Measurements from ENCODE around the gene PTPRD. TPM values are rescaled to one million over a fixed set of nuclear protein-coding genes. Genes with fewer than 3 reads are reported as not detected.

Gene PTPRD
- total RNA-seq, 1 experiment from 2014 or later: 0.02 TPM

DNA sequence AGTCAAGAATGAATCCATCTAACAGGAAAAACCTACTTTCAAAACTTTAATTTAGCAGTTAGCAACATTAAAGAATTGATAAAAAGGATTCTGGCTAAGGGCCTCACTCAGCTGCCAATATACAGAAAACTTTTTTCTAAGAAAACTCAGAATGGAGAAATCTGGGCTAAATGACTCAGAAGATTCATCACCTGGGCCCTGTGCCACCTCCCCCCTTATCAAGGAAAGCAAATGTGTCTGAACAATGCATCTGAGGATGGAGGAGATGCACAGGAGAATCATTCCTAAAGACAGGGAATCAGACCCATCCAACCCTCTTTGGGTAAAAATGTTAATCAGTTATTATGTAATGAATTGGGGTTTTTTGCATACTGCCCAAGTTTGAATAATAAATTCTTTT is 2221.2 kb downstream of the PTPRD start (continued):
- TF ChIP-seq ZNF274 (IDR thresholded peaks at IDR 0.05; ENCODE audit: low read depth, low read length): no peak
- TF ChIP-seq, protein P1, sequence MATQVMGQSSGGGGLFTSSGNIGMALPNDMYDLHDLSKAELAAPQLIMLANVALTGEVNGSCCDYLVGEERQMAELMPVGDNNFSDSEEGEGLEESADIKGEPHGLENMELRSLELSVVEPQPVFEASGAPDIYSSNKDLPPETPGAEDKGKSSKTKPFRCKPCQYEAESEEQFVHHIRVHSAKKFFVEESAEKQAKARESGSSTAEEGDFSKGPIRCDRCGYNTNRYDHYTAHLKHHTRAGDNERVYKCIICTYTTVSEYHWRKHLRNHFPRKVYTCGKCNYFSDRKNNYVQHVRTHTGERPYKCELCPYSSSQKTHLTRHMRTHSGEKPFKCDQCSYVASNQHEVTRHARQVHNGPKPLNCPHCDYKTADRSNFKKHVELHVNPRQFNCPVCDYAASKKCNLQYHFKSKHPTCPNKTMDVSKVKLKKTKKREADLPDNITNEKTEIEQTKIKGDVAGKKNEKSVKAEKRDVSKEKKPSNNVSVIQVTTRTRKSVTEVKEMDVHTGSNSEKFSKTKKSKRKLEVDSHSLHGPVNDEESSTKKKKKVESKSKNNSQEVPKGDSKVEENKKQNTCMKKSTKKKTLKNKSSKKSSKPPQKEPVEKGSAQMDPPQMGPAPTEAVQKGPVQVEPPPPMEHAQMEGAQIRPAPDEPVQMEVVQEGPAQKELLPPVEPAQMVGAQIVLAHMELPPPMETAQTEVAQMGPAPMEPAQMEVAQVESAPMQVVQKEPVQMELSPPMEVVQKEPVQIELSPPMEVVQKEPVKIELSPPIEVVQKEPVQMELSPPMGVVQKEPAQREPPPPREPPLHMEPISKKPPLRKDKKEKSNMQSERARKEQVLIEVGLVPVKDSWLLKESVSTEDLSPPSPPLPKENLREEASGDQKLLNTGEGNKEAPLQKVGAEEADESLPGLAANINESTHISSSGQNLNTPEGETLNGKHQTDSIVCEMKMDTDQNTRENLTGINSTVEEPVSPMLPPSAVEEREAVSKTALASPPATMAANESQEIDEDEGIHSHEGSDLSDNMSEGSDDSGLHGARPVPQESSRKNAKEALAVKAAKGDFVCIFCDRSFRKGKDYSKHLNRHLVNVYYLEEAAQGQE (IDR thresholded peaks at IDR 0.05; ENCODE audit: low read depth): no peak

DNA sequence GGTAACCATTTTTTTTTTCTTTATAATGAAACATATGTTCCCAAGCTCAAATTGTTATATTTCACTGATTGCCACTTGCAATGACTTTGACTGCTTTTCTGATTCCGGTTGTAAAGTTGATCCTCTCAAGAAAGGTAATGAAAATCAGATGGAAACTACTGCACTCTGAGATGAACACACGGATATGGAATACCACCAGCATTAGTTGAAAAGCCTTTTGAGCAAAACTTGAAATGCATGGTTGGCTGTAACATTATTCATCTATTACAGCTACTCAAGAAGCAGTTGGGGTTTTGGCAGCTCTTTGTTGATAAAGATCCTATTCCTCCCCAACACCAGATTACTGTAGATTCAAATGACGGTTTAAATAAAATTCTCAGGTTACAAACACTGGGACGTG is 2221.7 kb downstream of the PTPRD start:
- BruUV-seq (replicated peaks): no TSS peak
- Histone ChIP-seq H3K36me3 (ENCODE audit: control insufficient read depth in 1 of 2, insufficient read depth in 2 of 2, low read length in 2 of 2) (no peaks in the 10 kb centered on the region), H3K27ac (ENCODE audit: low read depth, low read length) (no peak overlapping the region), H3K9ac (ENCODE audit: low read length) (no peak overlapping the region), H3K4me1 (ENCODE audit: control insufficient read depth in 1 of 2, insufficient read depth in 2 of 2, low read length in 2 of 2) (no peaks in the 10 kb centered on the region), H3K9me3 (ENCODE audit: control insufficient read depth in 1 of 2, insufficient read depth in 1 of 2, low read depth in 1 of 2, low read length in 2 of 2) (peaks cover 10 to 18% of the 10 kb centered on the region in 2 experiments; a peak in 2 of 4 replicates), H3K4me2 (ENCODE audit: low read length) (no peak overlapping the region), H3K9me2 (ENCODE audit: insufficient read depth) (no peaks in the 10 kb centered on the region), H3K27me3 (ENCODE audit: insufficient read depth, low read length) (no peaks in the 10 kb centered on the region), H2AFZ (ENCODE audit: low read depth, low read length, poor library complexity, severe bottlenecking) (no peak overlapping the region), H3K4me3 (replicated peaks in 1 of 2; ENCODE audit: low read depth in 1 of 2, low read length in 2 of 2) (no peak overlapping the region), H3K79me2 (ENCODE audit: insufficient read depth, low read length) (no peaks in the 10 kb centered on the region), H4K20me1 (ENCODE audit: insufficient read depth) (no peaks in the 10 kb centered on the region)
- CTCF ChIA-PET: no interaction called here
- no peak for DNase-seq (ENCODE audit: low read depth, low spot score)
- intact Hi-C loops (cut with micrococcal nuclease): no loop called here
- ATAC-seq: no peak
- RAD21 ChIA-PET (ENCODE audit: low non-redundant PET in 1 of 2, low total read pairs in 2 of 2, uncharacterized antibody in 2 of 2, unreplicated experiment in 2 of 2): no interaction called here
- TF ChIP-seq, protein P2, sequence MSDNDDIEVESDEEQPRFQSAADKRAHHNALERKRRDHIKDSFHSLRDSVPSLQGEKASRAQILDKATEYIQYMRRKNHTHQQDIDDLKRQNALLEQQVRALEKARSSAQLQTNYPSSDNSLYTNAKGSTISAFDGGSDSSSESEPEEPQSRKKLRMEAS (IDR thresholded peaks at IDR 0.05): no peak
- TF ChIP-seq CBX3 (IDR thresholded peaks at IDR 0.05; ENCODE audit: low read depth) (no peak), SP1 (IDR thresholded peaks at IDR 0.05; ENCODE audit: low read depth) (no peak), EZH2 (IDR thresholded peaks at IDR 0.05) (no peak), ZFX (IDR thresholded peaks at IDR 0.05) (no peak), SRF (IDR thresholded peaks at IDR 0.05; ENCODE audit: low read depth) (no peak), TCF7L2 (IDR thresholded peaks at IDR 0.05; ENCODE audit: borderline replicate concordance, extremely low read depth, insufficient read depth, insufficient read length) (no peak), YY1 (IDR thresholded peaks at IDR 0.05; ENCODE audit: extremely low read depth, insufficient replicate concordance, low read depth, low read length) (no peak), JUND (IDR thresholded peaks at IDR 0.05) (no peak), POLR2AphosphoS5 (IDR thresholded peaks at IDR 0.05; ENCODE audit: low read depth, low read length) (no peak)
- TF ChIP-seq, protein P3, sequence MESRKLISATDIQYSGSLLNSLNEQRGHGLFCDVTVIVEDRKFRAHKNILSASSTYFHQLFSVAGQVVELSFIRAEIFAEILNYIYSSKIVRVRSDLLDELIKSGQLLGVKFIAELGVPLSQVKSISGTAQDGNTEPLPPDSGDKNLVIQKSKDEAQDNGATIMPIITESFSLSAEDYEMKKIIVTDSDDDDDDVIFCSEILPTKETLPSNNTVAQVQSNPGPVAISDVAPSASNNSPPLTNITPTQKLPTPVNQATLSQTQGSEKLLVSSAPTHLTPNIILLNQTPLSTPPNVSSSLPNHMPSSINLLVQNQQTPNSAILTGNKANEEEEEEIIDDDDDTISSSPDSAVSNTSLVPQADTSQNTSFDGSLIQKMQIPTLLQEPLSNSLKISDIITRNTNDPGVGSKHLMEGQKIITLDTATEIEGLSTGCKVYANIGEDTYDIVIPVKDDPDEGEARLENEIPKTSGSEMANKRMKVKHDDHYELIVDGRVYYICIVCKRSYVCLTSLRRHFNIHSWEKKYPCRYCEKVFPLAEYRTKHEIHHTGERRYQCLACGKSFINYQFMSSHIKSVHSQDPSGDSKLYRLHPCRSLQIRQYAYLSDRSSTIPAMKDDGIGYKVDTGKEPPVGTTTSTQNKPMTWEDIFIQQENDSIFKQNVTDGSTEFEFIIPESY (IDR thresholded peaks at IDR 0.05; ENCODE audit: extremely low read depth, insufficient replicate concordance, low read length): no peak
- POLR2A ChIA-PET: no interaction called here
